Measurements from ENCODE around the gene THADA.

DNA sequence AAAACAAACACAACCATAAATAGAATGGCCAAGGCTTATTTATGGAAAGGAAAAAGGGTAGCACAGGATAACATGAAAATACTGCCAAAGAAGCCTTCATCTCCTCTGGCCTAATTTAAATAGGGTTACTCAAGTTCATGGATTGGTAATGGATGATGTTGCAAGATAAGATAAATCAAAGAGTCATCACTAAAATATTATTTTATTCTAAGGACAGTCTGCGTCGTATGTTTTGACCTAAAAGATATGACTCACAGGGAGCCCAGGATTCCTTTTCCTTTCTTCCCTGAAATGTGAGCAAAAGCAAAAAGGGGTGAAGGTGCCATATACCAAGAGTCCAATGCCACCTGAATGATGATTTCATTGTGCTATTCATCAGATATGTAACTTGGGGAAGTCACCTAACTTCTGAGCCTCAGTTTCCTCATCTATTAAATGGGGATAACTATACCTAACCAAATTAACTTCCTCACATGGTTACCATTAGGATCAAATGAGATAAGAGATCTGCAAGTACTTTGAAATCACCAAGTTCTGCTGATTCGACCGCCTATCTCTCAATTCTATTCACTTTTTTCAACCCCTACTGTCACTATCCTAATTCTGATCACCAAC, 137.7 kb downstream of the THADA start:
- TF ChIP-seq, protein P1, sequence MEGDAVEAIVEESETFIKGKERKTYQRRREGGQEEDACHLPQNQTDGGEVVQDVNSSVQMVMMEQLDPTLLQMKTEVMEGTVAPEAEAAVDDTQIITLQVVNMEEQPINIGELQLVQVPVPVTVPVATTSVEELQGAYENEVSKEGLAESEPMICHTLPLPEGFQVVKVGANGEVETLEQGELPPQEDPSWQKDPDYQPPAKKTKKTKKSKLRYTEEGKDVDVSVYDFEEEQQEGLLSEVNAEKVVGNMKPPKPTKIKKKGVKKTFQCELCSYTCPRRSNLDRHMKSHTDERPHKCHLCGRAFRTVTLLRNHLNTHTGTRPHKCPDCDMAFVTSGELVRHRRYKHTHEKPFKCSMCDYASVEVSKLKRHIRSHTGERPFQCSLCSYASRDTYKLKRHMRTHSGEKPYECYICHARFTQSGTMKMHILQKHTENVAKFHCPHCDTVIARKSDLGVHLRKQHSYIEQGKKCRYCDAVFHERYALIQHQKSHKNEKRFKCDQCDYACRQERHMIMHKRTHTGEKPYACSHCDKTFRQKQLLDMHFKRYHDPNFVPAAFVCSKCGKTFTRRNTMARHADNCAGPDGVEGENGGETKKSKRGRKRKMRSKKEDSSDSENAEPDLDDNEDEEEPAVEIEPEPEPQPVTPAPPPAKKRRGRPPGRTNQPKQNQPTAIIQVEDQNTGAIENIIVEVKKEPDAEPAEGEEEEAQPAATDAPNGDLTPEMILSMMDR (IDR thresholded peaks at IDR 0.05; ENCODE audit: low read depth, low read length, poor library complexity, severe bottlenecking) = no peak
- no peak for TF ChIP-seq EZH2phosphoT487 (IDR thresholded peaks at IDR 0.05; ENCODE audit: borderline replicate concordance, low read length)

Measured in DOHH2 (cell line).